T-cell (primary cell): ENCODE data around the gene PLSCR5. TPM values are rescaled to one million over a fixed set of nuclear protein-coding genes. Genes with fewer than 3 reads are reported as not detected.

Experiments used
- ATAC-seq, 4 experiments: fragments of 200-7000 bp in 3 of 4; fragments of 150-1000 bp in 1 of 4; cut with Tn5 transposase; replicated peaks in 1 of 4; 1 replicate in 3 of 4; 2 replicates in 1 of 4; pipeline ENCODE4 v1.10.0; 2021; ENCODE audit warnings: moderate library complexity in 3 of 4, mild to moderate bottlenecking in 2 of 4, moderate number of reproducible peaks in 1 of 4
- CTCF ChIA-PET, 2 donors: fragments of 300-600 bp; sonication (Branson Sonifier 250); formaldehyde crosslinking; loops; one replicate each; lab custom pipeline; 2022; ENCODE audit warnings: antibody characterized with exemption in 2 of 2; lab: Charles Lee
- POLR2A ChIA-PET, 2 donors: fragments of 300-600 bp; sonication (Branson Sonifier 250); formaldehyde crosslinking; loops; one replicate each; lab custom pipeline; 2022; ENCODE audit warnings: antibody characterized with exemption in 2 of 2; lab: Charles Lee
- DNase-seq, 35 experiments: peaks; one replicate each; pipeline versions ENCODE4 v3.0.0 to v3.0.0-alpha.2; 2013 to 2023
- H3K27ac ChIP-seq: one replicate; pipeline ENCODE4 v1.5.1; 2013; ENCODE audit warnings: low read length
- H3K27me3 ChIP-seq, 2 experiments: replicated peaks in 1 of 2; 1 replicate in 1 of 2; 2 replicates in 1 of 2; pipeline versions ENCODE4 v1.6.1 to v1.7.0; 2013; ENCODE audit warnings: low read length in 1 of 2, mixed read lengths in 1 of 2; ENCODE audit not compliant: control insufficient read depth in 2 of 2, insufficient read depth in 2 of 2; ENCODE audit errors: extremely low read depth in 1 of 2
- H3K36me3 ChIP-seq, 2 donors: 1 replicate in 1 of 2; 2 replicates in 1 of 2; pipeline versions ENCODE4 v1.6.1 to v1.7.0; 2013; ENCODE audit warnings: low read length in 1 of 2; ENCODE audit not compliant: control insufficient read depth in 2 of 2, insufficient read depth in 1 of 2; ENCODE audit errors: extremely low read depth in 1 of 2
- H3K4me1 ChIP-seq, 2 experiments: 1 replicate in 1 of 2; 2 replicates in 1 of 2; pipeline versions ENCODE4 v1.6.1 to v1.7.0; 2013; ENCODE audit warnings: low read length in 2 of 2, mixed read lengths in 1 of 2; ENCODE audit not compliant: insufficient read depth in 2 of 2, control insufficient read depth in 1 of 2; ENCODE audit errors: extremely low read depth in 1 of 2
- H3K4me3 ChIP-seq, 2 donors: 1 replicate in 1 of 2; 2 replicates in 1 of 2; pipeline versions ENCODE4 v1.5.1 to v1.7.0; 2013; ENCODE audit warnings: mild to moderate bottlenecking in 2 of 2, low read length in 1 of 2, moderate library complexity in 1 of 2; ENCODE audit not compliant: control insufficient read depth in 1 of 2; ENCODE audit errors: extremely low read depth in 1 of 2
- H3K9me3 ChIP-seq: 2 replicates; pipeline ENCODE4 v1.7.0; 2013
- H3K27ac Mint-ChIP-seq, 2 donors: one replicate each; pipeline ENCODE4 v1.8.0; 2020 to 2021; ENCODE audit warnings: mild to moderate bottlenecking in 2 of 2, mixed read lengths in 2 of 2
- H3K27me3 Mint-ChIP-seq, 2 donors: one replicate each; pipeline ENCODE4 v1.8.0; 2021 to 2022; ENCODE audit warnings: mixed read lengths in 2 of 2
- H3K36me3 Mint-ChIP-seq: one replicate; pipeline ENCODE4 v1.8.0; 2021; ENCODE audit warnings: mixed read lengths
- H3K4me1 Mint-ChIP-seq, 3 donors: one replicate each; pipeline ENCODE4 v1.8.0; 2020 to 2022; ENCODE audit warnings: mixed read lengths in 3 of 3, mild to moderate bottlenecking in 1 of 3
- H3K4me3 Mint-ChIP-seq, 3 donors: one replicate each; pipeline ENCODE4 v1.8.0; 2020 to 2022; ENCODE audit warnings: mild to moderate bottlenecking in 3 of 3, mixed read lengths in 3 of 3, moderate library complexity in 3 of 3
- H3K9me3 Mint-ChIP-seq, 3 donors: one replicate each; pipeline ENCODE4 v1.8.0; 2020 to 2022; ENCODE audit warnings: mixed read lengths in 3 of 3
- WGBS: methylation state at CpG from one replicate; pipeline ENCODE4 v1.1.5; 2013; ENCODE audit warnings: missing lambda C conversion rate; ENCODE audit not compliant: insufficient coverage; 5-methylcytosine and 5-hydroxymethylcytosine counted together
- total RNA-seq, 35 experiments: library from RNA in 6 of 35; stranded (reverse) in 6 of 35; fragments of 120-200 nt in 1 of 35; gene quantifications; one replicate each; pipeline versions ENCODE4 v1.2.1 to v1.2.4 and lab custom pipeline; 2013 to 2026

PLSCR5 gene
- total RNA-seq, 5 donors from 2014 or later (not counting 1 experiment from before 2014, with no cell fraction given), result not detected

- no peaks in the 10 kb centered on the region for H3K4me1 Mint-ChIP-seq
- Histone ChIP-seq H3K27me3 (peaks cover 0 to 6% of the 10 kb centered on the region in 2 experiments), H3K4me3 (no peak overlapping the region), H3K4me1 (no peaks in the 10 kb centered on the region), H3K27ac (no peak overlapping the region), H3K36me3 (no peaks in the 10 kb centered on the region), H3K9me3 (no peaks in the 10 kb centered on the region)
- H3K27ac Mint-ChIP-seq, result no peak overlapping the region
- H3K27me3 Mint-ChIP-seq, result no peaks in the 10 kb centered on the region
- H3K4me3 Mint-ChIP-seq, result no peak overlapping the region
- H3K9me3 Mint-ChIP-seq, result peaks cover 0 to 6% (median 4%) of the 10 kb centered on the region in 3 donors
- no CpG with 5 or more reads among the region's 1 CpG for WGBS
- no peaks in the 10 kb centered on the region for H3K36me3 Mint-ChIP-seq
- POLR2A ChIA-PET, result no interaction called here
- ATAC-seq, result no peak
- DNase-seq, result no peak
- CTCF ChIA-PET, result no interaction called here
Measured at GRCh38 chr3:146561463-146561862, 43.7 kb downstream of the PLSCR5 start.

GRCh38 chr3:146560678-146561077 is 44.5 kb downstream of the PLSCR5 start:
- Histone ChIP-seq H3K36me3 (no peaks in the 10 kb centered on the region), H3K27ac (no peak overlapping the region), H3K4me1 (no peaks in the 10 kb centered on the region), H3K27me3 (peaks cover 0 to 6% of the 10 kb centered on the region in 2 experiments), H3K4me3 (no peak overlapping the region), H3K9me3 (no peaks in the 10 kb centered on the region)
- H3K27ac Mint-ChIP-seq, result no peak overlapping the region
- ChIA-PET CTCF (interaction anchor here in 1 of 2 donors (0.6 kb wide), 1 partner anchor 30 kb away, joined by 3 read pairs; no protein-coding TSS in a partner anchor), POLR2A (no interaction called here)
- H3K4me3 Mint-ChIP-seq, result no peak overlapping the region
- no peaks in the 10 kb centered on the region for H3K36me3 Mint-ChIP-seq
- H3K4me1 Mint-ChIP-seq, result no peaks in the 10 kb centered on the region
- no CpG with 5 or more reads among the region's 2 CpGs for WGBS
- H3K9me3 Mint-ChIP-seq, result peaks cover 0 to 6% (median 4%) of the 10 kb centered on the region in 3 donors
- ATAC-seq (no peak), DNase-seq (no peak)
- H3K27me3 Mint-ChIP-seq, result no peaks in the 10 kb centered on the region

DNA sequence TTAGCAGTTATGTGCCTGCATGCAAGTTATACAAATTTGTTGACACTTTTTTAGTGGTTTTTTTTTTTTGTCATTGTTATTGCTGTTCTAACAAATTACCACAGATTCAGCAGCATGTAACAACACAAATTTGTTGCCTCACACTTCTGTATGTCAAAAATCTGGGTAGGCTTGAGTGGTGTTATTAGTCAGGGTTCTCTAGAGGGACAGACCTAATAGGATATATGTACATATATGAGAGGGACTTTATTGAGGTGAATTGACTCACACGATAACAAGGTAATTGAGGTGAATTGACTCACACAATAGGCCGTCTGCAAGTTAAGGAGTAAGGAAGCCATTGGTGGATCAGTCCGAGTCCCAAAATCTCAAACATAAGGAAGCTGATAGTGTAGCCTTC is 45.8 kb downstream of the PLSCR5 start:
- POLR2A ChIA-PET, result no interaction called here
- ATAC-seq (no peak), DNase-seq (no peak)
- H3K4me1 ChIP-seq, result no peaks in the 10 kb centered on the region
- no peaks in the 10 kb centered on the region for H3K27me3 Mint-ChIP-seq
- H3K4me1 Mint-ChIP-seq, result no peaks in the 10 kb centered on the region
- no peaks in the 10 kb centered on the region for H3K36me3 Mint-ChIP-seq
- H3K4me3 ChIP-seq, result no peak overlapping the region
- CTCF ChIA-PET, result no interaction called here
- peaks cover 0 to 6% (median 4%) of the 10 kb centered on the region in 3 donors for H3K9me3 Mint-ChIP-seq
- whole genome bisulfite sequencing, result 94% methylated on average over 3 of the region's 3 CpGs
- peaks cover 0 to 6% of the 10 kb centered on the region in 2 experiments for H3K27me3 ChIP-seq
- no peak overlapping the region for H3K27ac Mint-ChIP-seq
- no peaks in the 10 kb centered on the region for H3K36me3 ChIP-seq
- H3K4me3 Mint-ChIP-seq, result no peak overlapping the region
- no peak overlapping the region for H3K27ac ChIP-seq
- H3K9me3 ChIP-seq, result no peaks in the 10 kb centered on the region

DNA sequence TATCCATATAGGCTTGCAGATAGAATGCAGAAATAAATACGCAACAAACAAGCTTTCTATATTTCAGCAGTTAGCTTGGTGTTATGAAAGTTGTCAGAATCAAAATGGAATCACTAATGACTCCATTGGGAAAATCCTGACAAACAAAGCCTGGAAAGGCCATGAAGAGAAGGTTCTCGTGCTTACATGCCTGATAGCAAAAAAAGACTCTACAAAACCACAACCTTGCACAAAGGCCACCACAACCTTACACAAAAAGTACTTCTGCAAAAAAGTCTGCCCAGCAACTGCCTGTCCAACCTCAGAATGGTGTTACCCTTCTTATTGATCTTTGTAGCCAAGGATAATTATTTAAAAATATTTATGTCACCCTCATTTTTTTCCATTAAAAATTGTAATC is 46.4 kb downstream of the PLSCR5 start:
- ATAC-seq (no peak), DNase-seq (no peak)
- Histone ChIP-seq H3K36me3 (no peaks in the 10 kb centered on the region), H3K4me1 (no peaks in the 10 kb centered on the region), H3K27ac (no peak overlapping the region), H3K9me3 (no peaks in the 10 kb centered on the region), H3K27me3 (peaks cover 0 to 6% of the 10 kb centered on the region in 2 experiments), H3K4me3 (no peak overlapping the region)
- Mint-ChIP-seq H3K27ac (no peak overlapping the region), H3K4me3 (no peak overlapping the region), H3K27me3 (no peaks in the 10 kb centered on the region), H3K9me3 (peaks cover 0 to 6% (median 4%) of the 10 kb centered on the region in 3 donors), H3K36me3 (no peaks in the 10 kb centered on the region), H3K4me1 (peaks cover 0 to 4% (median 0%) of the 10 kb centered on the region in 3 donors)
- CTCF ChIA-PET, result no interaction called here
- POLR2A ChIA-PET, result no interaction called here
- WGBS, result no CpG with 5 or more reads among the region's 2 CpGs

DNA sequence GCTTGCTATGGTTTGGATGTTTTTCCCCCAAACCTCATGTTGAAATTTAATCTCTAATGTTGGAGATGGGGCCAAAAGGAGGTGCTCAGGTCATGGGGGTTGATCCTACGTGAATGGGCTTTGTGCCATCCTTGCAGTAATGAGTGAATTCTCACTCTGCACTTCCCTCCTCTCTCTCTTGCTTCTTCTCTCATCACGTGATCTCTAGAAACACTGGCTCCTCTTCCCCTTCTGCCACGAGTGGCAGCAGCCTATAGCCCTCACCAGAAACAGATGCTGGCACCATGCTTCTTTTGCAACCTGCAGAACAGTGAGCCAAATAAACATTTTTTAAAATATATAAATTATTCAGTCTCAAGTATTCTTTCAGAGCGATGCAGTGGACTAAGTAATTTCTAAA is 47.4 kb downstream of the PLSCR5 start:
- H3K9me3 Mint-ChIP-seq, result peaks cover 0 to 1% (median under 1%) of the 10 kb centered on the region in 3 donors
- ATAC-seq, result no peak

GRCh38 chr3:146555311-146555710 is 49.8 kb downstream of the PLSCR5 start:
- H3K4me3 ChIP-seq, result no peak overlapping the region
- ATAC-seq (no peak), DNase-seq (no peak)
- no peaks in the 10 kb centered on the region for H3K4me1 ChIP-seq
- H3K9me3 ChIP-seq, result no peaks in the 10 kb centered on the region
- no peak overlapping the region for H3K4me3 Mint-ChIP-seq
- H3K36me3 Mint-ChIP-seq, result no peaks in the 10 kb centered on the region
- no peaks in the 10 kb centered on the region for H3K36me3 ChIP-seq
- H3K27me3 ChIP-seq, result no peaks in the 10 kb centered on the region
- ChIA-PET POLR2A (interaction anchor here in 1 of 2 donors (0.7 kb wide), 1 partner anchor 33 kb away, joined by 4 read pairs; no protein-coding TSS in a partner anchor), CTCF (no interaction called here)
- H3K9me3 Mint-ChIP-seq, result no peaks in the 10 kb centered on the region
- H3K27me3 Mint-ChIP-seq, result no peaks in the 10 kb centered on the region
- H3K27ac ChIP-seq, result no peak overlapping the region
- 100% methylated on average over 2 of the region's 3 CpGs for WGBS
- no peak overlapping the region for H3K27ac Mint-ChIP-seq
- H3K4me1 Mint-ChIP-seq, result peaks cover 9 to 16% (median 12%) of the 10 kb centered on the region in 3 donors

More for the DNA sequence above, 47.4 kb downstream of the PLSCR5 start:
- no peaks in the 10 kb centered on the region for H3K4me1 ChIP-seq
- no peak overlapping the region for H3K27ac Mint-ChIP-seq
- H3K36me3 ChIP-seq, result no peaks in the 10 kb centered on the region
- peaks cover 0 to 6% of the 10 kb centered on the region in 2 experiments for H3K27me3 ChIP-seq
- H3K4me3 Mint-ChIP-seq, result no peak overlapping the region
- no peaks in the 10 kb centered on the region for H3K27me3 Mint-ChIP-seq
- 17% methylated on average over 1 of the region's 4 CpGs for whole genome bisulfite sequencing
- no peak overlapping the region for H3K27ac ChIP-seq
- no peak for DNase-seq
- no peaks in the 10 kb centered on the region for H3K36me3 Mint-ChIP-seq
- no peak overlapping the region for H3K4me3 ChIP-seq
- ChIA-PET CTCF (no interaction called here), POLR2A (no interaction called here)
- peaks cover 0 to 6% (median 0%) of the 10 kb centered on the region in 3 donors for H3K4me1 Mint-ChIP-seq
- H3K9me3 ChIP-seq, result no peaks in the 10 kb centered on the region
